Ramos (cell line): ENCODE measurements around the gene GABRA6.
"Not testable (repeated sequence)": the region's sequence is repeated elsewhere in the genome, so short reads cannot be mapped to it uniquely, and the experiment has no call there.

Experiments used
- in situ Hi-C: fragments of 300-500 bp; cut with MboI; formaldehyde crosslinking; loops from one replicate; pipeline ENCODE4 v1.14.3; 2022; ENCODE audit warnings: low sequenced_read_pairs; ENCODE audit not compliant: unreplicated experiment

GABRA6 gene

GRCh38 chr5:161685461-161685860, at the start of gene GABRA6:
Gene GABRA6, plus strand, starts transcription at chr5:161685721. Its CDS starts 269 bp downstream, at chr5:161685990.
- in situ Hi-C loops, result no loop called here

- in situ Hi-C loops, result no loop called here
Observed at GRCh38 chr5:161637591-161637990, 47.9 kb upstream of the GABRA6 start.

- in situ Hi-C loops, result no loop called here
Observed at GRCh38 chr5:161641444-161641843, 44.1 kb upstream of the GABRA6 start.

GRCh38 chr5:161645264-161645663, 40.3 kb upstream of the GABRA6 start:
- in situ Hi-C loops, result no loop called here

- in situ Hi-C loops, result not testable (repeated sequence)
Observed at GRCh38 chr5:161651926-161652325, 33.6 kb upstream of the GABRA6 start.

- in situ Hi-C loops, result no loop called here
Observed at GRCh38 chr5:161660806-161661205, 24.7 kb upstream of the GABRA6 start.

- in situ Hi-C loops, result no loop called here
Observed at GRCh38 chr5:161663431-161663830, 22.1 kb upstream of the GABRA6 start.

- in situ Hi-C loops, result no loop called here
Observed at GRCh38 chr5:161676103-161676502, 9.4 kb upstream of the GABRA6 start.

- in situ Hi-C loops, result no loop called here
Observed at GRCh38 chr5:161686149-161686548, 628 bp downstream of the GABRA6 start.

- in situ Hi-C loops, result no loop called here
Observed at GRCh38 chr5:161686881-161687280, 1.4 kb downstream of the GABRA6 start.

GRCh38 chr5:161687316-161687715, 1.8 kb downstream of the GABRA6 start:
- in situ Hi-C loops, result no loop called here

- in situ Hi-C loops, result no loop called here
Observed at GRCh38 chr5:161691911-161692310, 6.4 kb downstream of the GABRA6 start.

GRCh38 chr5:161697001-161697400, 11.5 kb downstream of the GABRA6 start:
- in situ Hi-C loops, result no loop called here

GRCh38 chr5:161700065-161700464, 14.5 kb downstream of the GABRA6 start:
- in situ Hi-C loops, result no loop called here

GRCh38 chr5:161703528-161703927, 18.0 kb downstream of the GABRA6 start:
- in situ Hi-C loops, result no loop called here

GRCh38 chr5:161707382-161707781, 21.9 kb downstream of the GABRA6 start:
- in situ Hi-C loops, result no loop called here

- in situ Hi-C loops, result no loop called here
Observed at GRCh38 chr5:161709239-161709638, 23.7 kb downstream of the GABRA6 start.

- in situ Hi-C loops, result no loop called here
Observed at GRCh38 chr5:161713042-161713441, 27.5 kb downstream of the GABRA6 start.

GRCh38 chr5:161719157-161719556, 33.6 kb downstream of the GABRA6 start:
- in situ Hi-C loops, result no loop called here

GRCh38 chr5:161720460-161720859, 34.9 kb downstream of the GABRA6 start:
- in situ Hi-C loops, result no loop called here

- in situ Hi-C loops, result no loop called here
Observed at GRCh38 chr5:161734741-161735140, 49.2 kb downstream of the GABRA6 start.

- in situ Hi-C loops, result no loop called here
Observed at GRCh38 chr5:161740433-161740832, 54.9 kb downstream of the GABRA6 start.

- in situ Hi-C loops, result no loop called here
Observed at GRCh38 chr5:161744276-161744675, 58.8 kb downstream of the GABRA6 start.
